D721Med (cell line): ENCODE measurements around the gene TKFC.

Source experiments
- DNase-seq: peaks from one replicate; pipeline ENCODE4 v3.0.0; 2011; ENCODE audit warnings: low spot score; ENCODE audit not compliant: insufficient read length
- FAIRE-seq: peaks from 2 replicates; lab custom pipeline; 2011; peaks lifted over from hg19 to GRCh38; lab: Jason Lieb, UNC
- TF ChIP-seq, protein P1 (sequence below): IDR thresholded peaks from 2 replicates; pipeline ENCODE4 v1.5.1; 2012; ENCODE audit warnings: mild to moderate bottlenecking, control low read depth; ENCODE audit not compliant: insufficient read depth; ENCODE audit errors: missing control alignments

TKFC gene

DNA sequence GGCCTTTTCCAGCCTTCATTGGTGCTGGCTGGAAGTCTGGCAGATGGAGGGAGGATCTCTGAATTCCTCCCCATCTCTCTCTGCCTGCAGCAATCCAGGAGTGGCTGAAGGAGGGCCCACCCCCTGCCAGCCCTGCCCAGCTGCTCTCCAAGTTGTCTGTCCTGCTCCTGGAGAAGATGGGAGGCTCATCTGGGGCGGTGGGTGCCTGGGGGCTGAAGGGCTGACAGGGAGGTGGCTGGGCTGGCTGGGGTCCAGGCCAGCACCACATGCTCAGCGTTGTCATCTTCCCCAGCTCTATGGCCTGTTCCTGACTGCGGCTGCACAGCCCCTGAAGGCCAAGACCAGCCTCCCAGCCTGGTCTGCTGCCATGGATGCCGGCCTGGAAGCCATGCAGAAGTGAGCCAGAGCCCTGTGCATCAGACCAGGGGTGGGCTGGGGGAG is 12.2 kb downstream of the TKFC start:
- DNase-seq (no peak), FAIRE-seq (no peak)
- TF ChIP-seq, protein P1, sequence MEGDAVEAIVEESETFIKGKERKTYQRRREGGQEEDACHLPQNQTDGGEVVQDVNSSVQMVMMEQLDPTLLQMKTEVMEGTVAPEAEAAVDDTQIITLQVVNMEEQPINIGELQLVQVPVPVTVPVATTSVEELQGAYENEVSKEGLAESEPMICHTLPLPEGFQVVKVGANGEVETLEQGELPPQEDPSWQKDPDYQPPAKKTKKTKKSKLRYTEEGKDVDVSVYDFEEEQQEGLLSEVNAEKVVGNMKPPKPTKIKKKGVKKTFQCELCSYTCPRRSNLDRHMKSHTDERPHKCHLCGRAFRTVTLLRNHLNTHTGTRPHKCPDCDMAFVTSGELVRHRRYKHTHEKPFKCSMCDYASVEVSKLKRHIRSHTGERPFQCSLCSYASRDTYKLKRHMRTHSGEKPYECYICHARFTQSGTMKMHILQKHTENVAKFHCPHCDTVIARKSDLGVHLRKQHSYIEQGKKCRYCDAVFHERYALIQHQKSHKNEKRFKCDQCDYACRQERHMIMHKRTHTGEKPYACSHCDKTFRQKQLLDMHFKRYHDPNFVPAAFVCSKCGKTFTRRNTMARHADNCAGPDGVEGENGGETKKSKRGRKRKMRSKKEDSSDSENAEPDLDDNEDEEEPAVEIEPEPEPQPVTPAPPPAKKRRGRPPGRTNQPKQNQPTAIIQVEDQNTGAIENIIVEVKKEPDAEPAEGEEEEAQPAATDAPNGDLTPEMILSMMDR, result no peak

DNA sequence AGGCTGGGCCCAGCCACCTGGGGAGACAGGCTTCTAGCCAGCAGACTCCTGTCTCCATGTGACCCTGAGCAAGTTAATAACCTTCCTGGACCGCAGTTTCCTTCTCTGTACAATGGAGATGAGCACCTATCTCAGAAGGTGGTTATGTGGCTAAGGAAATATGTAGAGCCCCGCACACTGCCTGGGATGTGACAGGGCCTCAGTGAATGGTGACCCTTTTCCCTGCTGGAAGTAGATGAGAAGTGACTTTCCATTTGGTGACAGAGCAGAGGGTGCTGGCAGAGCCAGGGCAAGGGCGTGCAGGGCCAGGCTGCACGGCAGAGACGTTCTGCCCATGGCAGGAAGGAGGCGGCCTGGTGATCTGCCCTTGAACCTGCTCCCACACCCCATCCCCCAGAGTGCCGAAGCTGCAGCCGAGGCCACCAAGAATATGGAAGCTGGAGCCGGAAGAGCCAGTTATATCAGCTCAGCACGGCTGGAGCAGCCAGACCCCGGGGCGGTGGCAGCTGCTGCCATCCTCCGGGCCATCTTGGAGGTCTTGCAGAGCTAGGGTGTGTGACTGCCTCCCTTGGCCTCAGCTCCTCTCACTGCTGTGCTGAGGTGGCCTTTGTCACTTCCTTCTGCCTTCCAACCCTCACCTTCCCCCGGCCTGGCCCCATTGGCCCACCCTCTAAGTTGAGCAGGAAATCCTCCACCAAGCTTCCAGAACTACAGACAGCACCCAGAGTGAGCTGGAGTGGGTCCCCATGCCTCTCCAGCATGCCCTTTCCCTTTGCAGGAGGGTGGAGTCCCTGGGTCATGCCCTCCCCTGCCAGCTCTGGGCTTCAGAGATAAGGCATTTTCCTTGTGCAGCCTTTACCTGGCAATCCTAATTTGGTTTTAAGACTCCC is 13.2 kb downstream of the TKFC start:
- TF ChIP-seq, protein P1, result no peak
- DNase-seq, result no peak
- FAIRE-seq, result no peak

DNA sequence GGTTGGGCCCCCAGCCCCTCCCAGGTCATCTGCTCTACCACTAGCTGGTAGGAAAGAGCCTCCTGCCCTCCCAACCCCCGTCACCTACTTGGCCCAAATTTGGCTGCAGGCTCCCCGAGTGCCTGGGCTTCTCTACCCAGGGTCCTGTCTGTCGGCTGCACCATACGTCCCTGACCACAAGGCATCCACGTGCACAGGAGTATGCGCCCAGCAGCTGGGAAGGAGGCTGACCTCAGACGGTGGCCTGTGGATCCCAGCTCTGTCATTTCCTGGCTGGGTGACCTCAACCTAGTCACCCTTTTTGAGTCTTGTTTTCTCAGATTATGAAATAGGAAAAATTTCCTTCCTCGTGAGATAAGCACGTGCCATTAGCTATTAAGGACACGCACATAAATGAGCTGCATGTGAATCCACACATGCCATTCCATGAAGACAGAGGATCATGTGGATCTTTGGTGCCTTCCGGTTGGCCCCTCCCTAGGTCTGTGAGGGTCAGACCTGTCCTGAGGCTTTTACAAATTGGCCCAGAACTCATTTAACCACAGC is 15.0 kb downstream of the TKFC start:
- no peak for FAIRE-seq
- TF ChIP-seq, protein P1, result no peak

DNA sequence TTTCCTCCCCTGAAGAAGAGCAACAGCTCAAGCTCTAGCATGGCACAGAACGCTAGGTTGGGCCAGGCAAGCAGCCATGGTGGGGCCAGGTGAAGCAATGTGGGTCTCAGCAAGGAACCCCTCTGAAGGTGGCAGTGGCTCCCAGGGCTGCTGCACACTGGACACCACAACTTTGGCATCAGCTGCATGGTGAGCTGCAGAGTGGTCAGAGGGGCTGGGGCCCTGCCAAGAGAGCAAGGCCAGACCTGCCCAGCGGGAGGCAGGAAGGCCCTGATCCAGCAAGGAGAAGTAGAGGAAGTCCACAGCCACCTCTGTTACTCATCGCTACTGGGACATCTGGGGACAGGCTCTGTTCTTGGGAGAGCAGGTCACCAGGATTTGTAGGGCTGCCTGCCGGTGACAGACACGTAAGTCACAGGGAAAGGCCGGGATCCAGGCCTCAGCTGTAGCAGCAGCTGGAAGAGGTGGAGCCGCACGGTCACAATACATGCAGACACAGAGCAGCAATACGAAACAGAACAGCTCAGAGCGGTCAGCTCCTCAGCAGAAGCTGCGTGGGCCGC is 16.2 kb downstream of the TKFC start:
- TF ChIP-seq, protein P1, result no peak
- FAIRE-seq (no peak), DNase-seq (no peak)

More for the DNA sequence above, 15.0 kb downstream of the TKFC start:
- no peak for DNase-seq

DNA sequence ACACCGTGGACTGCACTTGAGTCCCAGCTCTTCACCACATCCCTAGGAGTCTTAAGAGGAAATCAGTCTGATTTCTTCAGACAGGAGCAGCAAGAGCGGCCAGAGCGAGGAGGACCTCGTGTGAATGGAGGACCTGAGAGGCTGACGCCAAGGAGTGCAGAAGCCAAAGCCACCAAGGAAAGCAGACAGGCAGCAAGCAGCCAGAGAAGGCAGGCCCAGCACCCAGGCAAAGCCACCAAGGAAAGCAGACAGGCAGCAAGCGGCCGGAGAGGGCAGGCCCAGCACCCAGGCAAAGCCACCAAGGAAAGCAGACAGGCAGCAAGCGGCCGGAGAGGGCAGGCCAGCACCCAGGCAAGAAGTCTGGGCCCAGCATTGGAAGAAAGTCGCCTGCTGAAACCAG is 16.9 kb downstream of the TKFC start:
- no peak for FAIRE-seq
- TF ChIP-seq, protein P1, result no peak
- no peak for DNase-seq

DNA sequence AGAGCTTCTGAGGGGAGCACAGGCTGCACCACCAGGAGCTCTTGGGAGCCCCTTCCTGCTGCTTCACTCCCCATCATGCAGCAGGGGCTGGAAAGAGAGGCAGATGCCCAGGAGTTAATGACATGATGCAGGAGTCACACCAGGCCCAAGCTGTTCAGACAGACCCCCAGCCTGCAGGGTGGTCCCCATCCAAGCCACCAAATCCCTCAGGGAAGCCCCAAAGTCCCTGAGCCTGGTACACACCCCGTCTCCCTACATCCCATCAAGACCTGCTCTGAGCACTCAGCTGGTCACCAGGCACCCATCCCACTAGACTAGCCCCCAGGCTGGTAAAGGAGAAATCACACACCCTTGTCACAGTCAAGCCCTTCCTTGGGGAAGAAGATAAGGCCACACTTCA is 17.3 kb downstream of the TKFC start:
- DNase-seq, result no peak
- FAIRE-seq, result no peak
- TF ChIP-seq, protein P1, result no peak
